Peyer's patch (tissue), 4 donors: ENCODE results near the gene ALG1. TPM values are rescaled to one million over a fixed set of nuclear protein-coding genes. Genes with fewer than 3 reads are reported as not detected.

Experiments used
- DNase-seq, 3 donors: peaks; one replicate each; pipeline ENCODE4 v3.0.0-alpha.2; 2017 to 2019
- H3K27ac ChIP-seq, 4 donors: fragments of 200-600 bp; sonication (generic); one replicate each; pipeline ENCODE4 v1.5.1; 2016 to 2019
- H3K27me3 ChIP-seq, 2 donors: fragments of 200-600 bp; sonication (generic); one replicate each; pipeline ENCODE4 v1.5.1; 2019
- H3K36me3 ChIP-seq, 3 donors: fragments of 200-600 bp; sonication (generic); one replicate each; pipeline ENCODE4 v1.5.1; 2016 to 2019
- H3K4me1 ChIP-seq, 4 donors: fragments of 200-600 bp; sonication (generic); one replicate each; pipeline ENCODE4 v1.5.1; 2016 to 2019
- H3K4me3 ChIP-seq, 4 donors: fragments of 200-600 bp; sonication (generic); 1 replicate in 3 of 4; 2 replicates in 1 of 4; pipeline ENCODE4 v1.5.1; 2016 to 2019; ENCODE audit warnings: mild to moderate bottlenecking in 1 of 4
- H3K9me3 ChIP-seq, 4 donors: fragments of 200-600 bp; sonication (generic); one replicate each; pipeline ENCODE4 v1.5.1; 2016 to 2019; ENCODE audit warnings: mild to moderate bottlenecking in 1 of 4
- POLR2A ChIP-seq, 2 donors: fragments of 450-650 bp; IDR thresholded peaks; one replicate each; pipeline ENCODE4 v1.5.1; 2017; ENCODE audit warnings: antibody characterized with exemption in 2 of 2, mild to moderate bottlenecking in 2 of 2, moderate library complexity in 2 of 2
- total RNA-seq, 4 donors: library from RNA; depleted of rRNA; stranded (reverse); fragments of >200 nt; gene quantifications; one replicate each; pipeline ENCODE4 v1.1.0, GENCODE V29; 2016
- TF ChIP-seq, protein P1 (sequence below), 6 experiments: fragments of 450-650 bp in 4 of 6; fragments of 200-600 bp in 2 of 6; sonication (generic) in 1 of 6; IDR thresholded peaks; one replicate each; pipeline ENCODE4 v1.5.1; 2017 to 2019; ENCODE audit warnings: antibody characterized with exemption in 6 of 6, mild to moderate bottlenecking in 3 of 6, moderate library complexity in 1 of 6

The ALG1 gene
- total RNA-seq, 4 donors from 2014 or later, result 17.8 to 33.9 (median 23.4) TPM

- H3K27me3 ChIP-seq, result no peaks in the 10 kb centered on the region
- H3K36me3 ChIP-seq, result no peaks in the 10 kb centered on the region
- peaks cover 0 to 13% (median 0%) of the 10 kb centered on the region in 4 donors for H3K4me1 ChIP-seq
- TF ChIP-seq, protein P1, sequence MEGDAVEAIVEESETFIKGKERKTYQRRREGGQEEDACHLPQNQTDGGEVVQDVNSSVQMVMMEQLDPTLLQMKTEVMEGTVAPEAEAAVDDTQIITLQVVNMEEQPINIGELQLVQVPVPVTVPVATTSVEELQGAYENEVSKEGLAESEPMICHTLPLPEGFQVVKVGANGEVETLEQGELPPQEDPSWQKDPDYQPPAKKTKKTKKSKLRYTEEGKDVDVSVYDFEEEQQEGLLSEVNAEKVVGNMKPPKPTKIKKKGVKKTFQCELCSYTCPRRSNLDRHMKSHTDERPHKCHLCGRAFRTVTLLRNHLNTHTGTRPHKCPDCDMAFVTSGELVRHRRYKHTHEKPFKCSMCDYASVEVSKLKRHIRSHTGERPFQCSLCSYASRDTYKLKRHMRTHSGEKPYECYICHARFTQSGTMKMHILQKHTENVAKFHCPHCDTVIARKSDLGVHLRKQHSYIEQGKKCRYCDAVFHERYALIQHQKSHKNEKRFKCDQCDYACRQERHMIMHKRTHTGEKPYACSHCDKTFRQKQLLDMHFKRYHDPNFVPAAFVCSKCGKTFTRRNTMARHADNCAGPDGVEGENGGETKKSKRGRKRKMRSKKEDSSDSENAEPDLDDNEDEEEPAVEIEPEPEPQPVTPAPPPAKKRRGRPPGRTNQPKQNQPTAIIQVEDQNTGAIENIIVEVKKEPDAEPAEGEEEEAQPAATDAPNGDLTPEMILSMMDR (IDR thresholded peaks at IDR 0.05), result no peak
- TF ChIP-seq POLR2A (IDR thresholded peaks at IDR 0.05), result no peak
- H3K4me3 ChIP-seq, result peak within 1 kb of the TSS in 1 of 4 donors; percentile 19
- no peaks in the 10 kb centered on the region for H3K9me3 ChIP-seq
- DNase-seq, result no peak
- H3K27ac ChIP-seq, result peak within 1 kb of the TSS in 2 of 4 donors; percentile 26 to 49
Observed at GRCh38 chr16:5065813-5066212, 5.8 kb upstream of the ALG1 start, which contains the start of gene C16orf89. Gene C16orf89 (minus strand): TSS chr16:5065956. CDS start chr16:5065908, 48 bp downstream.

DNA sequence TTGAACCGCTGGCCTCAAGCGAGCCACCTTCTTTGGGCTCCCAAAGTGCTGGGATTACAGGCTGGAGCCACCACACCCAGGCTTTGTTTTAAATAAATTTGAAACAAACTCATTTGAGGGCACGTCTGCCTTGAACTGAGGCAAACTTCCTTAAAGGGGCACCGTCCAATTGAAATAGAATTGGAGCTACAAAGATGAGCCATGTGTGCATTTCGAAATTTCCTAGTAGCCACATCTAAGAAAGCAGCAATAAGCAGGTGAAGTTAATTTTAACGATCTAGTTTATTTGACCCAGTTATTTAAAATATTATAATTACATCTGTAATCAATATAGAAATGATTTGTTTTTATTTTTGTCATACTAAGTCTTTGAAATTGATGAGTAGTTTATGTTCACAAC, 5.1 kb upstream of the ALG1 start:
- H3K4me1 ChIP-seq, result peaks cover 0 to 13% (median 0%) of the 10 kb centered on the region in 4 donors
- no peak overlapping the region for H3K4me3 ChIP-seq
- DNase-seq, result no peak
- TF ChIP-seq, protein P1 (IDR thresholded peaks at IDR 0.05), result no peak
- TF ChIP-seq POLR2A (IDR thresholded peaks at IDR 0.05), result no peak
- H3K27me3 ChIP-seq, result no peaks in the 10 kb centered on the region
- no peaks in the 10 kb centered on the region for H3K36me3 ChIP-seq
- no peaks in the 10 kb centered on the region for H3K9me3 ChIP-seq
- no peak overlapping the region for H3K27ac ChIP-seq

DNA sequence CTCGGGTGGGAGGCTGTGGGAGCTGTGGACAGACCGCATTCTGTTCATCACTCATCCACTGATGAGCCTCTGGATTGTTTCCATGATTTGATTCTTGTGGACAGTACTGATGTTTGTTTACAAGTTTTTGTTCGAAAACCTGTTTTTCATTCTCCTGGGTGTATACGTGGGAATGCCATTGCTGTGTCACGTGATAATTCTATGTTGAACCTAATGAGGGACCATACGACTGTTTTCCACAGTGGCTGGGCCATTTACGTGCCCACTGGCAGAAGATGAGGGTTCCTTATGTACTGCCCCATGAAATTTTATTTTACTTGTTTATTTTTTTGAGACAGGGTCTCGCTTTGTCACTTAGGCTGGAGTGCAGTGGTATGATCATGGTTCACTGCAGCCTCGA, 2.6 kb upstream of the ALG1 start:
- DNase-seq, result no peak
- Histone ChIP-seq H3K36me3 (no peaks in the 10 kb centered on the region), H3K4me3 (no peak overlapping the region), H3K27ac (no peak overlapping the region), H3K9me3 (no peaks in the 10 kb centered on the region), H3K4me1 (peaks cover 3 to 20% (median 6%) of the 10 kb centered on the region in 4 donors), H3K27me3 (no peaks in the 10 kb centered on the region)
- no peak for TF ChIP-seq POLR2A (IDR thresholded peaks at IDR 0.05)
- TF ChIP-seq, protein P1 (IDR thresholded peaks at IDR 0.05), result no peak

GRCh38 chr16:5069854-5070253, 1.8 kb upstream of the ALG1 start:
- DNase-seq, result no peak
- peaks cover 0 to 2% (median 0%) of the 10 kb centered on the region in 3 donors for H3K36me3 ChIP-seq
- H3K9me3 ChIP-seq, result no peaks in the 10 kb centered on the region
- H3K4me3 ChIP-seq, result no peak overlapping the region
- peaks cover 3 to 18% (median 6%) of the 10 kb centered on the region in 4 donors for H3K4me1 ChIP-seq
- no peaks in the 10 kb centered on the region for H3K27me3 ChIP-seq
- no peak overlapping the region for H3K27ac ChIP-seq
- no peak for TF ChIP-seq POLR2A (IDR thresholded peaks at IDR 0.05)

- Histone ChIP-seq H3K27me3 (no peaks in the 10 kb centered on the region), H3K4me1 (peaks cover 3 to 11% (median 6%) of the 10 kb centered on the region in 4 donors), H3K36me3 (peaks cover 0 to 10% (median 0%) of the 10 kb centered on the region in 3 donors), H3K4me3 (no peak overlapping the region), H3K27ac (peak overlapping the region in 2 of 4 donors; percentile 64 to 85), H3K9me3 (no peaks in the 10 kb centered on the region)
- TF ChIP-seq, protein P1 (IDR thresholded peaks at IDR 0.05), result no peak
- TF ChIP-seq POLR2A (IDR thresholded peaks at IDR 0.05), result no peak
- DNase-seq, result no peak
Observed at GRCh38 chr16:5070431-5071186, 1.0 kb upstream of the ALG1 start.

GRCh38 chr16:5071341-5071680, 332 bp upstream of the ALG1 start:
- no peak for DNase-seq
- no peak for TF ChIP-seq POLR2A (IDR thresholded peaks at IDR 0.05)
- TF ChIP-seq, protein P1 (IDR thresholded peaks at IDR 0.05), result no peak
- Histone ChIP-seq H3K4me1 (peaks cover 3 to 7% (median 6%) of the 10 kb centered on the region in 4 donors), H3K27me3 (no peaks in the 10 kb centered on the region), H3K27ac (peak overlapping the region; percentile 64 to 87 (median 86)), H3K9me3 (no peaks in the 10 kb centered on the region), H3K4me3 (peak overlapping the region; percentile 64 to 94 (median 78)), H3K36me3 (peaks cover 0 to 17% (median 0%) of the 10 kb centered on the region in 3 donors)
